A673 (cell line): ENCODE results near the gene GNG4. TPM values are rescaled to one million over a fixed set of nuclear protein-coding genes. Genes with fewer than 3 reads are reported as not detected.

Experiments used
- BruUV-seq: library from RNA; stranded (reverse); fragments of 400-500 nt; replicated peaks from 2 replicates; lab custom pipeline; 2021; lab: Mats Ljungman, UMichigan
- CTCF ChIA-PET: fragments of 300-600 bp; sonication (Branson Sonifier 250); formaldehyde crosslinking; loops from one replicate; lab custom pipeline; 2022; ENCODE audit warnings: antibody characterized with exemption; lab: Charles Lee
- POLR2A ChIA-PET: fragments of 300-600 bp; sonication (Branson Sonifier 250); formaldehyde crosslinking; loops from one replicate; lab custom pipeline; 2022; ENCODE audit warnings: antibody characterized with exemption; ENCODE audit not compliant: low non-redundant PET; lab: Charles Lee
- DNase-seq: peaks from one replicate; pipeline ENCODE4 v3.0.0-alpha.2; 2015; ENCODE audit warnings: low spot score
- H3K27ac ChIP-seq: fragments of 200-600 bp; sonication (generic); 2 replicates; pipeline ENCODE4 v1.5.1; 2016; ENCODE audit warnings: mixed run types, low read depth, mild to moderate bottlenecking, mixed read lengths, antibody characterized with exemption, low read length; ENCODE audit not compliant: poor library complexity, severe bottlenecking
- H3K27me3 ChIP-seq: fragments of 200-600 bp; sonication (generic); replicated peaks from 2 replicates; pipeline ENCODE4 v1.6.1; 2017; ENCODE audit warnings: mixed run types, low read depth, mild to moderate bottlenecking, mixed read lengths, antibody characterized with exemption, low read length; ENCODE audit not compliant: insufficient read depth, poor library complexity
- H3K36me3 ChIP-seq: fragments of 200-600 bp; sonication (generic); 2 replicates; pipeline ENCODE4 v1.6.1; 2016; ENCODE audit warnings: mixed run types, mild to moderate bottlenecking, mixed read lengths, antibody characterized with exemption, low read length; ENCODE audit not compliant: insufficient read depth, poor library complexity, severe bottlenecking
- H3K4me1 ChIP-seq: fragments of 200-600 bp; sonication (generic); 2 replicates; pipeline ENCODE4 v1.6.1; 2017; ENCODE audit warnings: mixed run types, mild to moderate bottlenecking, mixed read lengths, antibody characterized with exemption, low read length; ENCODE audit not compliant: insufficient read depth, poor library complexity, severe bottlenecking
- H3K4me3 ChIP-seq: fragments of 200-600 bp; sonication (generic); 2 replicates; pipeline ENCODE4 v1.5.1; 2016; ENCODE audit warnings: low read depth, mixed run types, mild to moderate bottlenecking, mixed read lengths, low read length; ENCODE audit not compliant: poor library complexity, severe bottlenecking
- H3K9me3 ChIP-seq: fragments of 200-600 bp; sonication (generic); 2 replicates; pipeline ENCODE4 v1.6.1; 2016; ENCODE audit warnings: mixed run types, low read depth, mild to moderate bottlenecking, mixed read lengths, antibody characterized with exemption, low read length; ENCODE audit not compliant: poor library complexity, severe bottlenecking
- CTCF ChIP-seq: fragments of 300-800, 200-600 bp; sonication (generic); conservative IDR thresholded peaks from 2 replicates; pipeline ENCODE4 v1.5.1; 2017; ENCODE audit warnings: low read depth, mild to moderate bottlenecking, antibody characterized with exemption, low read length, moderate library complexity, mixed read lengths
- EZH2 ChIP-seq: fragments of 200-600 bp; sonication (generic); IDR thresholded peaks from 2 replicates; pipeline ENCODE4 v1.6.1; 2017; ENCODE audit warnings: borderline replicate concordance, low read depth, mild to moderate bottlenecking, mixed read lengths, antibody characterized with exemption, low read length; ENCODE audit not compliant: poor library complexity, severe bottlenecking
- intact Hi-C: fragments of 100-400 bp; cut with micrococcal nuclease; formaldehyde crosslinking; loops from one replicate; pipeline ENCODE4 v1.10.0; 2022; ENCODE audit not compliant: unreplicated experiment
- total RNA-seq: library from RNA; stranded (reverse); gene quantifications from 2 replicates; pipeline ENCODE4 v1.2.3, GENCODE V29; 2021

GNG4 gene
- total RNA-seq, 1 experiment from 2014 or later: 11.0 TPM

- Histone ChIP-seq H3K27ac (no peak overlapping the region), H3K27me3 (no peaks in the 10 kb centered on the region), H3K9me3 (no peaks in the 10 kb centered on the region), H3K4me1 (no peaks in the 10 kb centered on the region), H3K4me3 (no peak overlapping the region), H3K36me3 (no peaks in the 10 kb centered on the region)
- TF ChIP-seq EZH2 (no peak), CTCF (no peak)
- BruUV-seq: no TSS peak
- CTCF ChIA-PET: no interaction called here
- POLR2A ChIA-PET: no interaction called here
- intact Hi-C loops: no loop called here
- no peak for DNase-seq
These were observed 38.5 kb upstream of the GNG4 start for GRCh38 chr1:235688096-235688495.

GRCh38 chr1:235683653-235684052 is 34.1 kb upstream of the GNG4 start:
- no peaks in the 10 kb centered on the region for H3K9me3 ChIP-seq
- intact Hi-C loops: no loop called here
- no peaks in the 10 kb centered on the region for H3K4me1 ChIP-seq
- no peak for TF ChIP-seq EZH2
- TF ChIP-seq CTCF: no peak
- H3K27ac ChIP-seq: no peak overlapping the region
- no TSS peak for BruUV-seq
- H3K36me3 ChIP-seq: no peaks in the 10 kb centered on the region
- CTCF ChIA-PET: no interaction called here
- DNase-seq: no peak
- H3K27me3 ChIP-seq: no peaks in the 10 kb centered on the region
- H3K4me3 ChIP-seq: no peak overlapping the region
- POLR2A ChIA-PET: no interaction called here

GRCh38 chr1:235682216-235682615 is 32.6 kb upstream of the GNG4 start:
- DNase-seq: no peak
- H3K27ac ChIP-seq: no peak overlapping the region
- POLR2A ChIA-PET: no interaction called here
- no peaks in the 10 kb centered on the region for H3K4me1 ChIP-seq
- no peaks in the 10 kb centered on the region for H3K27me3 ChIP-seq
- CTCF ChIA-PET: no interaction called here
- TF ChIP-seq CTCF (no peak), EZH2 (no peak)
- H3K36me3 ChIP-seq: no peaks in the 10 kb centered on the region
- no TSS peak for BruUV-seq
- intact Hi-C loops: no loop called here
- H3K4me3 ChIP-seq: no peak overlapping the region
- H3K9me3 ChIP-seq: no peaks in the 10 kb centered on the region
